Measurements from ENCODE around the gene C1S.
"Not testable (repeated sequence)": the region's sequence is repeated elsewhere in the genome, so short reads cannot be mapped to it uniquely, and the experiment has no call there.

The C1S gene

GRCh38 chr12:7046383-7047105 is 14.0 kb upstream of the C1S start:
- H3K4me1 ChIP-seq (ENCODE audit: low read depth, poor library complexity, severe bottlenecking), result peaks cover 7% of the 10 kb centered on the region
- no peak overlapping the region for H2AFZ ChIP-seq (ENCODE audit: low read depth)
- no peaks in the 10 kb centered on the region for H3K36me3 ChIP-seq (ENCODE audit: insufficient read depth)
- H4K20me1 ChIP-seq (ENCODE audit: insufficient read depth), result no peaks in the 10 kb centered on the region
- no peak overlapping the region for H3K27ac ChIP-seq
- H3K4me3 ChIP-seq (IDR thresholded peaks at IDR 0.05; ENCODE audit: insufficient read depth, low read depth, low read length), result no peak overlapping the region
- no peak overlapping the region for H3K9ac ChIP-seq
- no peak overlapping the region for H3K4me2 ChIP-seq
- H3K79me2 ChIP-seq (ENCODE audit: insufficient read depth, low read depth), result no peaks in the 10 kb centered on the region
- TF ChIP-seq, protein P1, sequence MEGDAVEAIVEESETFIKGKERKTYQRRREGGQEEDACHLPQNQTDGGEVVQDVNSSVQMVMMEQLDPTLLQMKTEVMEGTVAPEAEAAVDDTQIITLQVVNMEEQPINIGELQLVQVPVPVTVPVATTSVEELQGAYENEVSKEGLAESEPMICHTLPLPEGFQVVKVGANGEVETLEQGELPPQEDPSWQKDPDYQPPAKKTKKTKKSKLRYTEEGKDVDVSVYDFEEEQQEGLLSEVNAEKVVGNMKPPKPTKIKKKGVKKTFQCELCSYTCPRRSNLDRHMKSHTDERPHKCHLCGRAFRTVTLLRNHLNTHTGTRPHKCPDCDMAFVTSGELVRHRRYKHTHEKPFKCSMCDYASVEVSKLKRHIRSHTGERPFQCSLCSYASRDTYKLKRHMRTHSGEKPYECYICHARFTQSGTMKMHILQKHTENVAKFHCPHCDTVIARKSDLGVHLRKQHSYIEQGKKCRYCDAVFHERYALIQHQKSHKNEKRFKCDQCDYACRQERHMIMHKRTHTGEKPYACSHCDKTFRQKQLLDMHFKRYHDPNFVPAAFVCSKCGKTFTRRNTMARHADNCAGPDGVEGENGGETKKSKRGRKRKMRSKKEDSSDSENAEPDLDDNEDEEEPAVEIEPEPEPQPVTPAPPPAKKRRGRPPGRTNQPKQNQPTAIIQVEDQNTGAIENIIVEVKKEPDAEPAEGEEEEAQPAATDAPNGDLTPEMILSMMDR (conservative IDR thresholded peaks at IDR 0.05; ENCODE audit: low read depth, low read length), result no peak
- H3K27me3 ChIP-seq (ENCODE audit: insufficient read depth, low read depth), result no peaks in the 10 kb centered on the region

- Histone ChIP-seq H3K27ac (no peak overlapping the region), H3K36me3 (ENCODE audit: insufficient read depth) (no peaks in the 10 kb centered on the region), H3K27me3 (ENCODE audit: insufficient read depth, low read depth) (no peaks in the 10 kb centered on the region), H3K4me2 (no peak overlapping the region), H2AFZ (ENCODE audit: low read depth) (no peak overlapping the region), H3K79me2 (ENCODE audit: insufficient read depth, low read depth) (no peaks in the 10 kb centered on the region), H3K4me3 (IDR thresholded peaks at IDR 0.05; ENCODE audit: insufficient read depth, low read depth, low read length) (no peak overlapping the region), H4K20me1 (ENCODE audit: insufficient read depth) (no peaks in the 10 kb centered on the region), H3K4me1 (ENCODE audit: low read depth, poor library complexity, severe bottlenecking) (peaks cover 10% of the 10 kb centered on the region), H3K9ac (no peak overlapping the region)
- TF ChIP-seq, protein P1 (conservative IDR thresholded peaks at IDR 0.05; ENCODE audit: low read depth, low read length), result no peak
These were observed 13.2 kb upstream of the C1S start for GRCh38 chr12:7047306-7047705.

DNA sequence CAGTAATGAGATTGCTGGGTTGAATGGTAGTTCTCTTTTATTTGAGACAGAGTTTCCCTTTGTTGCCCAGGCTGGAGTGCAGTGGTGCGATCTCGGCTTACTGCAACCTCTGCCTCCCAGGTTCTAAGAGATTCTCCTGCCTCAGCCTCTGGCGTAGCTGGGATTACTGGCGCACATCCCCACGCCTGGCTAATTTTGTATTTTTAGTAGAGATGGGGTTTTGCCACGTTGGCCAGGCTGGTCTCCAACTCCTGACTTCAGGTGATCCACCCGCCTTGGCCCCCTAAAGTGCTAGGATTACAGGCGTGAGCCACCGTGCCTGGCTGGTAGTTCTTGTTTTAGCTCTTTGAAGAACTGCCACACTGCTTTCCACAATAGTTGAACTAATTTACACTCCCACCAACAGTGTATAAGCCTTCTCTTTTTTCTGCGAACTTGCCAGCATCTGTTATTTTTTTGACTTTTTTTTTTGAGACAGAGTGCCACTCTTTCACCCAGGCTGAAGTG is 11.0 kb upstream of the C1S start:
- H2AFZ ChIP-seq (ENCODE audit: low read depth); H3K9ac ChIP-seq; H4K20me1 ChIP-seq (ENCODE audit: insufficient read depth); H3K4me2 ChIP-seq; H3K27ac ChIP-seq; H3K79me2 ChIP-seq (ENCODE audit: insufficient read depth, low read depth); H3K36me3 ChIP-seq (ENCODE audit: insufficient read depth); H3K27me3 ChIP-seq (ENCODE audit: insufficient read depth, low read depth); H3K4me3 ChIP-seq (IDR thresholded peaks at IDR 0.05; ENCODE audit: insufficient read depth, low read depth, low read length): not testable (repeated sequence)
- peaks cover 19% of the 10 kb centered on the region for H3K4me1 ChIP-seq (ENCODE audit: low read depth, poor library complexity, severe bottlenecking)

- H3K27me3 ChIP-seq (ENCODE audit: insufficient read depth, low read depth); H3K4me2 ChIP-seq; H3K79me2 ChIP-seq (ENCODE audit: insufficient read depth, low read depth); H4K20me1 ChIP-seq (ENCODE audit: insufficient read depth); H3K9ac ChIP-seq; H3K36me3 ChIP-seq (ENCODE audit: insufficient read depth); H3K27ac ChIP-seq; H3K4me3 ChIP-seq (IDR thresholded peaks at IDR 0.05; ENCODE audit: insufficient read depth, low read depth, low read length); H2AFZ ChIP-seq (ENCODE audit: low read depth): not testable (repeated sequence)
- peaks cover 19% of the 10 kb centered on the region for H3K4me1 ChIP-seq (ENCODE audit: low read depth, poor library complexity, severe bottlenecking)
These were observed 10.5 kb upstream of the C1S start for GRCh38 chr12:7049973-7050372.

- TF ChIP-seq, protein P1 (conservative IDR thresholded peaks at IDR 0.05; ENCODE audit: low read depth, low read length), result no peak
- H3K4me1 ChIP-seq (ENCODE audit: low read depth, poor library complexity, severe bottlenecking), result peaks cover 18% of the 10 kb centered on the region
- no peaks in the 10 kb centered on the region for H3K27me3 ChIP-seq (ENCODE audit: insufficient read depth, low read depth)
- no peak overlapping the region for H3K4me2 ChIP-seq
- H3K4me3 ChIP-seq (IDR thresholded peaks at IDR 0.05; ENCODE audit: insufficient read depth, low read depth, low read length), result no peak overlapping the region
- no peak overlapping the region for H3K9ac ChIP-seq
- H4K20me1 ChIP-seq (ENCODE audit: insufficient read depth), result no peaks in the 10 kb centered on the region
- H3K27ac ChIP-seq, result no peak overlapping the region
- no peaks in the 10 kb centered on the region for H3K79me2 ChIP-seq (ENCODE audit: insufficient read depth, low read depth)
- H3K36me3 ChIP-seq (ENCODE audit: insufficient read depth), result no peaks in the 10 kb centered on the region
- no peak overlapping the region for H2AFZ ChIP-seq (ENCODE audit: low read depth)
These were observed 5.6 kb upstream of the C1S start for GRCh38 chr12:7054925-7055324.

- not testable (repeated sequence) for H3K27me3 ChIP-seq (ENCODE audit: insufficient read depth, low read depth); H3K4me3 ChIP-seq (IDR thresholded peaks at IDR 0.05; ENCODE audit: insufficient read depth, low read depth, low read length); H3K79me2 ChIP-seq (ENCODE audit: insufficient read depth, low read depth); H3K9ac ChIP-seq; H3K36me3 ChIP-seq (ENCODE audit: insufficient read depth); H4K20me1 ChIP-seq (ENCODE audit: insufficient read depth); H2AFZ ChIP-seq (ENCODE audit: low read depth); H3K4me2 ChIP-seq; H3K27ac ChIP-seq
- H3K4me1 ChIP-seq (ENCODE audit: low read depth, poor library complexity, severe bottlenecking), result peaks cover 12% of the 10 kb centered on the region
These were observed 4.8 kb upstream of the C1S start for GRCh38 chr12:7055736-7056135.

All from KMS-11 (cell line).